SK-N-SH (cell line): ENCODE data around the gene WDR26.

Experiments
- GABPA ChIP-seq: IDR thresholded peaks from 2 replicates; pipeline ENCODE4 v1.4.0; 2012; ENCODE audit warnings: low read depth, mild to moderate bottlenecking
- RAD21 ChIP-seq: IDR thresholded peaks from 2 replicates; pipeline ENCODE4 v1.6.1; 2012; ENCODE audit warnings: mild to moderate bottlenecking, low read length
- TF ChIP-seq, protein P1 (sequence below): IDR thresholded peaks from 2 replicates; pipeline ENCODE4 v1.4.0; 2012; ENCODE audit warnings: low read depth
- TF ChIP-seq, protein P2 (sequence below): fragments of 200-600 bp; sonication (generic); IDR thresholded peaks from 2 replicates; pipeline ENCODE4 v1.6.1; 2017; ENCODE audit warnings: antibody characterized with exemption, mild to moderate bottlenecking, moderate library complexity

DNA sequence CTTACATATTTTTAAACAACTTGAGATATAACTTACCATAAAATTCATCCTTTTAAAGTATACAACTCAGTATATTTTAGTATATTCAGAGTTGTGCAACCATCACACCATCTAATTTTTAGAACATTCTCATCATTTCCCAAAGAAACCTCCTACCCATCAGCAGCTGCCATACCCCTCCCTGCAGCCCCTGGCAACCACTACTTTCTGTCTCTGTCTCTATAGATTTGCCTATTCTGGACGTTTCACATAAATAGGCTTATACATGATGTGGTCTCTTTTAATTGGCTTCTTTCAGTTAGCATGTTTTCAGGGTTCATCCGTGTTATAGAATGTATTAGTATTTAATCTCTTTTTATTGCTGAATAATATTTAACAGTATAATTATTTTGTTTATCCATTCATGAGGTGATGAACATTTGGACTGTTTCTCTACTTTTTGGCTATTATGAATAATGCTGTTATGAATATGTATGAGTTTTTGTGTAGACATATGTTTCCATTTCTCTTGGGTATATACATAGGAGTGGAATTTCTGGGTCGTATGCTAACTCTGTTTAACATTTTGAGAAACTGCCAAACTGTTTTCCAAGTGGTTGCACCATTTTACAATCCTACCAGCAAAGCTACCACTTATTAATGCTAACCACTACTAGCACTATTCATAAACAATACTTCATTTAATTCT is 29.5 kb downstream of the WDR26 start:
- TF ChIP-seq, protein P1, sequence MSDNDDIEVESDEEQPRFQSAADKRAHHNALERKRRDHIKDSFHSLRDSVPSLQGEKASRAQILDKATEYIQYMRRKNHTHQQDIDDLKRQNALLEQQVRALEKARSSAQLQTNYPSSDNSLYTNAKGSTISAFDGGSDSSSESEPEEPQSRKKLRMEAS, result no peak
- TF ChIP-seq GABPA, result no peak
- TF ChIP-seq, protein P2, sequence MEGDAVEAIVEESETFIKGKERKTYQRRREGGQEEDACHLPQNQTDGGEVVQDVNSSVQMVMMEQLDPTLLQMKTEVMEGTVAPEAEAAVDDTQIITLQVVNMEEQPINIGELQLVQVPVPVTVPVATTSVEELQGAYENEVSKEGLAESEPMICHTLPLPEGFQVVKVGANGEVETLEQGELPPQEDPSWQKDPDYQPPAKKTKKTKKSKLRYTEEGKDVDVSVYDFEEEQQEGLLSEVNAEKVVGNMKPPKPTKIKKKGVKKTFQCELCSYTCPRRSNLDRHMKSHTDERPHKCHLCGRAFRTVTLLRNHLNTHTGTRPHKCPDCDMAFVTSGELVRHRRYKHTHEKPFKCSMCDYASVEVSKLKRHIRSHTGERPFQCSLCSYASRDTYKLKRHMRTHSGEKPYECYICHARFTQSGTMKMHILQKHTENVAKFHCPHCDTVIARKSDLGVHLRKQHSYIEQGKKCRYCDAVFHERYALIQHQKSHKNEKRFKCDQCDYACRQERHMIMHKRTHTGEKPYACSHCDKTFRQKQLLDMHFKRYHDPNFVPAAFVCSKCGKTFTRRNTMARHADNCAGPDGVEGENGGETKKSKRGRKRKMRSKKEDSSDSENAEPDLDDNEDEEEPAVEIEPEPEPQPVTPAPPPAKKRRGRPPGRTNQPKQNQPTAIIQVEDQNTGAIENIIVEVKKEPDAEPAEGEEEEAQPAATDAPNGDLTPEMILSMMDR, result no peak
- no peak for TF ChIP-seq RAD21
